Measurements from ENCODE around the gene SUMO1. TPM values are rescaled to one million over a fixed set of nuclear protein-coding genes. Genes with fewer than 3 reads are reported as not detected.

The SUMO1 gene
- total RNA-seq, 2 donors from 2014 or later, result 168 to 183 TPM

GRCh38 chr2:202193881-202194353, 44.5 kb downstream of the SUMO1 start:
- no peaks in the 10 kb centered on the region for H3K4me1 ChIP-seq (ENCODE audit: control insufficient read depth, insufficient read depth, low read length)
- peaks cover 4% of the 10 kb centered on the region for H3K4me1 Mint-ChIP-seq
- 89 to 90% methylated on average over 7 of the region's 7 CpGs for WGBS, 2 experiments (ENCODE audit: insufficient coverage in 1 of 2, insufficient read length in 1 of 2)
- H3K27me3 ChIP-seq (ENCODE audit: control insufficient read depth, insufficient read depth, low read length, poor library complexity, severe bottlenecking), result no peaks in the 10 kb centered on the region
- no peak overlapping the region for H3K4me3 Mint-ChIP-seq
- H3K36me3 Mint-ChIP-seq (ENCODE audit: low read depth), result no peaks in the 10 kb centered on the region
- no peaks in the 10 kb centered on the region for H3K27me3 Mint-ChIP-seq (ENCODE audit: insufficient read depth)
- no peak overlapping the region for H3K27ac Mint-ChIP-seq
- TF ChIP-seq, protein P1, sequence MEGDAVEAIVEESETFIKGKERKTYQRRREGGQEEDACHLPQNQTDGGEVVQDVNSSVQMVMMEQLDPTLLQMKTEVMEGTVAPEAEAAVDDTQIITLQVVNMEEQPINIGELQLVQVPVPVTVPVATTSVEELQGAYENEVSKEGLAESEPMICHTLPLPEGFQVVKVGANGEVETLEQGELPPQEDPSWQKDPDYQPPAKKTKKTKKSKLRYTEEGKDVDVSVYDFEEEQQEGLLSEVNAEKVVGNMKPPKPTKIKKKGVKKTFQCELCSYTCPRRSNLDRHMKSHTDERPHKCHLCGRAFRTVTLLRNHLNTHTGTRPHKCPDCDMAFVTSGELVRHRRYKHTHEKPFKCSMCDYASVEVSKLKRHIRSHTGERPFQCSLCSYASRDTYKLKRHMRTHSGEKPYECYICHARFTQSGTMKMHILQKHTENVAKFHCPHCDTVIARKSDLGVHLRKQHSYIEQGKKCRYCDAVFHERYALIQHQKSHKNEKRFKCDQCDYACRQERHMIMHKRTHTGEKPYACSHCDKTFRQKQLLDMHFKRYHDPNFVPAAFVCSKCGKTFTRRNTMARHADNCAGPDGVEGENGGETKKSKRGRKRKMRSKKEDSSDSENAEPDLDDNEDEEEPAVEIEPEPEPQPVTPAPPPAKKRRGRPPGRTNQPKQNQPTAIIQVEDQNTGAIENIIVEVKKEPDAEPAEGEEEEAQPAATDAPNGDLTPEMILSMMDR (conservative IDR thresholded peaks at IDR 0.05), result no peak
- H3K4me3 ChIP-seq (ENCODE audit: low read length), result no peak overlapping the region
- no peaks in the 10 kb centered on the region for H3K36me3 ChIP-seq (ENCODE audit: control insufficient read depth, insufficient read depth, low read length)
- DNase-seq, result peak; percentile 56
- H3K9ac ChIP-seq (ENCODE audit: extremely low read depth, low read length, poor library complexity, severe bottlenecking), result no peak overlapping the region
- H3K9me3 Mint-ChIP-seq, result no peaks in the 10 kb centered on the region
- H3K9me3 ChIP-seq (ENCODE audit: control insufficient read depth, low read length), result no peaks in the 10 kb centered on the region
- no peak overlapping the region for H3K27ac ChIP-seq (ENCODE audit: low read depth, low read length)

DNA sequence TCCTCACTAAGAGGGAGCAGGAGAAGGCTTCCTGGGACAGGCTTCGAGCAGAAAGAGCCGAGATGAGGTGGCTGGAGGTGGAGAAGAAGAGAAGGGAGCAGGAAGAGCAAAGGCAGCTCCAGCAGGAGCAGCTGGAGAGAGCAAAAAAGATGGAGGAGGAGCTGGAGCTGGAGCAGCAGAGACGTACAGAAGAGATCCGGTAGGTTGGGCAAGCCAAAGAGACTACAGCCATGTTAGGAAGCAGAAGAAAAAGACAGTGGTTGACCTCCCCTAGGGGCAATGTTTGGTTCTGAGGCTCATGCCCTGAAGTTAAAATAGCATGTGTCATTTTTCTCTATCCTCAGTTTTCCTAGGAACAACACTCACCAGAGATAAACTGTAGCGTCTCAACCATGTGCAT, 45.1 kb downstream of the SUMO1 start:
- Mint-ChIP-seq H3K4me3 (no peak overlapping the region), H3K4me1 (peaks cover 4% of the 10 kb centered on the region), H3K36me3 (ENCODE audit: low read depth) (no peaks in the 10 kb centered on the region), H3K27ac (no peak overlapping the region), H3K9me3 (no peaks in the 10 kb centered on the region), H3K27me3 (ENCODE audit: insufficient read depth) (no peaks in the 10 kb centered on the region)
- H3K27me3 ChIP-seq (ENCODE audit: control insufficient read depth, insufficient read depth, low read length, poor library complexity, severe bottlenecking), result no peaks in the 10 kb centered on the region
- H3K9ac ChIP-seq (ENCODE audit: extremely low read depth, low read length, poor library complexity, severe bottlenecking), result no peak overlapping the region
- no peak for DNase-seq
- TF ChIP-seq, protein P1 (conservative IDR thresholded peaks at IDR 0.05), result peak; percentile 22
- no peak overlapping the region for H3K27ac ChIP-seq (ENCODE audit: low read depth, low read length)
- H3K9me3 ChIP-seq (ENCODE audit: control insufficient read depth, low read length), result no peaks in the 10 kb centered on the region
- no peaks in the 10 kb centered on the region for H3K4me1 ChIP-seq (ENCODE audit: control insufficient read depth, insufficient read depth, low read length)
- no peak overlapping the region for H3K4me3 ChIP-seq (ENCODE audit: low read length)
- 93 to 94% methylated on average over 4 to 5 of the region's 5 CpGs for WGBS, 2 experiments (ENCODE audit: insufficient coverage in 1 of 2, insufficient read length in 1 of 2)
- H3K36me3 ChIP-seq (ENCODE audit: control insufficient read depth, insufficient read depth, low read length), result no peaks in the 10 kb centered on the region

- no peaks in the 10 kb centered on the region for H3K36me3 Mint-ChIP-seq (ENCODE audit: low read depth)
- H3K4me3 Mint-ChIP-seq, result no peak overlapping the region
- Histone ChIP-seq H3K27me3 (ENCODE audit: control insufficient read depth, insufficient read depth, low read length, poor library complexity, severe bottlenecking) (no peaks in the 10 kb centered on the region), H3K9ac (ENCODE audit: extremely low read depth, low read length, poor library complexity, severe bottlenecking) (no peak overlapping the region), H3K9me3 (ENCODE audit: control insufficient read depth, low read length) (peaks cover 2% of the 10 kb centered on the region), H3K4me3 (ENCODE audit: low read length) (no peak overlapping the region), H3K4me1 (ENCODE audit: control insufficient read depth, insufficient read depth, low read length) (no peaks in the 10 kb centered on the region), H3K36me3 (ENCODE audit: control insufficient read depth, insufficient read depth, low read length) (no peaks in the 10 kb centered on the region), H3K27ac (ENCODE audit: low read depth, low read length) (no peak overlapping the region)
- H3K27ac Mint-ChIP-seq, result no peak overlapping the region
- 50 to 91% methylated on average over 1 of the region's 1 CpG for WGBS, 2 experiments (ENCODE audit: insufficient coverage in 1 of 2, insufficient read length in 1 of 2)
- H3K9me3 Mint-ChIP-seq, result peaks cover 4% of the 10 kb centered on the region
- TF ChIP-seq, protein P1 (conservative IDR thresholded peaks at IDR 0.05), result no peak
- H3K27me3 Mint-ChIP-seq (ENCODE audit: insufficient read depth), result no peaks in the 10 kb centered on the region
- no peaks in the 10 kb centered on the region for H3K4me1 Mint-ChIP-seq
- no peak for DNase-seq
Measured at GRCh38 chr2:202187570-202187969, 50.8 kb downstream of the SUMO1 start.
